Measurements from ENCODE around the gene EXT2. TPM values are rescaled to one million over a fixed set of nuclear protein-coding genes. Genes with fewer than 3 reads are reported as not detected.

Gene EXT2
- total RNA-seq, 1 donor from 2014 or later: 106 TPM

- no peak for TF ChIP-seq CTCF (IDR thresholded peaks at IDR 0.05)
- Mint-ChIP-seq H3K4me3 (ENCODE audit: unreplicated experiment) (no peak overlapping the region), H3K27ac (ENCODE audit: unreplicated experiment) (no peak overlapping the region), H3K9me3 (ENCODE audit: low read depth) (peaks cover 26% of the 10 kb centered on the region), H3K27me3 (ENCODE audit: low read depth) (no peaks in the 10 kb centered on the region), H3K4me1 (ENCODE audit: low read depth) (no peaks in the 10 kb centered on the region), H3K36me3 (ENCODE audit: low read depth) (peaks cover 28% of the 10 kb centered on the region)
- no peak for DNase-seq (ENCODE audit: low spot score)
Observed at GRCh38 chr11:44189986-44190882, 94.8 kb downstream of the EXT2 start.

DNA sequence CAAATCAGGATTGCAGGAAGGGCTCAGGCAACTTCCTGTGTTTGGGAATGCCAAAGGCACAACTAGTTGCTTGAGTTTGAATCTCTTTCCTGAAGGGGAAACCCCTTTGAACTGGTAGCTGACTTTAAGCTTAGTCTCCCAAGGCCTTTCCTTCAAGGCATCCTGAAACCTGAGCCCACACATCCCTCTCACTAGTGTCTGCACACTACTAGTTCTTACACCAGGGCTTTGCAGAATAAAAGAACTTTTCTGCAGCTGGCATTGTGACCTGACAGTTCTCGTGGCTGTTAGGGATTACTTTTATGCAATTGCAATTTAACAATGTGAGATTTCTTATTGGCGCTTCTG lies 95.4 kb downstream of the EXT2 start:
- peaks cover 29% of the 10 kb centered on the region for H3K9me3 Mint-ChIP-seq (ENCODE audit: low read depth)
- H3K4me3 Mint-ChIP-seq (ENCODE audit: unreplicated experiment): no peak overlapping the region
- no peak overlapping the region for H3K27ac Mint-ChIP-seq (ENCODE audit: unreplicated experiment)
- DNase-seq (ENCODE audit: low spot score): no peak
- TF ChIP-seq CTCF (IDR thresholded peaks at IDR 0.05): no peak
- H3K27me3 Mint-ChIP-seq (ENCODE audit: low read depth): no peaks in the 10 kb centered on the region
- H3K36me3 Mint-ChIP-seq (ENCODE audit: low read depth): peaks cover 28% of the 10 kb centered on the region
- H3K4me1 Mint-ChIP-seq (ENCODE audit: low read depth): no peaks in the 10 kb centered on the region

- H3K36me3 Mint-ChIP-seq (ENCODE audit: low read depth): peaks cover 32% of the 10 kb centered on the region
- TF ChIP-seq CTCF (IDR thresholded peaks at IDR 0.05): no peak
- no peaks in the 10 kb centered on the region for H3K4me1 Mint-ChIP-seq (ENCODE audit: low read depth)
- no peak for DNase-seq (ENCODE audit: low spot score)
- no peak overlapping the region for H3K27ac Mint-ChIP-seq (ENCODE audit: unreplicated experiment)
- H3K4me3 Mint-ChIP-seq (ENCODE audit: unreplicated experiment): no peak overlapping the region
- no peaks in the 10 kb centered on the region for H3K27me3 Mint-ChIP-seq (ENCODE audit: low read depth)
- peaks cover 33% of the 10 kb centered on the region for H3K9me3 Mint-ChIP-seq (ENCODE audit: low read depth)
Observed at GRCh38 chr11:44191322-44192016, 96.0 kb downstream of the EXT2 start.

- Mint-ChIP-seq H3K27me3 (ENCODE audit: low read depth) (no peaks in the 10 kb centered on the region), H3K4me1 (ENCODE audit: low read depth) (no peaks in the 10 kb centered on the region), H3K9me3 (ENCODE audit: low read depth) (peaks cover 38% of the 10 kb centered on the region), H3K4me3 (ENCODE audit: unreplicated experiment) (no peak overlapping the region), H3K36me3 (ENCODE audit: low read depth) (peaks cover 36% of the 10 kb centered on the region), H3K27ac (ENCODE audit: unreplicated experiment) (no peak overlapping the region)
- TF ChIP-seq CTCF (IDR thresholded peaks at IDR 0.05): no peak
- DNase-seq (ENCODE audit: low spot score): no peak
Observed at GRCh38 chr11:44192017-44192385, 96.5 kb downstream of the EXT2 start.

- no peak for DNase-seq (ENCODE audit: low spot score)
- no peak for TF ChIP-seq CTCF (IDR thresholded peaks at IDR 0.05)
- no peaks in the 10 kb centered on the region for H3K27me3 Mint-ChIP-seq (ENCODE audit: low read depth)
- no peak overlapping the region for H3K4me3 Mint-ChIP-seq (ENCODE audit: unreplicated experiment)
- no peak overlapping the region for H3K27ac Mint-ChIP-seq (ENCODE audit: unreplicated experiment)
- peaks cover 34% of the 10 kb centered on the region for H3K9me3 Mint-ChIP-seq (ENCODE audit: low read depth)
- peaks cover 35% of the 10 kb centered on the region for H3K36me3 Mint-ChIP-seq (ENCODE audit: low read depth)
- no peaks in the 10 kb centered on the region for H3K4me1 Mint-ChIP-seq (ENCODE audit: low read depth)
Observed at GRCh38 chr11:44192462-44193100, 97.1 kb downstream of the EXT2 start.
